CD8-positive, alpha-beta memory T cell (primary cell): ENCODE measurements around the gene DOCK7. TPM values are rescaled to one million over a fixed set of nuclear protein-coding genes. Genes with fewer than 3 reads are reported as not detected.

ENCODE experiments used
- CTCF ChIA-PET: fragments of 350-600 bp; sonication (Branson Sonifier 250); formaldehyde crosslinking; loops from one replicate; lab custom pipeline; 2021; ENCODE audit warnings: antibody characterized with exemption; lab: Charles Lee
- POLR2A ChIA-PET: fragments of 350-600 bp; sonication (Branson Sonifier 250); formaldehyde crosslinking; loops from one replicate; lab custom pipeline; 2021; ENCODE audit warnings: antibody characterized with exemption; lab: Charles Lee
- DNase-seq, 5 donors: peaks; one replicate each; pipeline versions ENCODE4 v3.0.0 to v3.0.0-alpha.2; 2020 to 2022; ENCODE audit warnings: mixed read lengths in 1 of 5
- H3K27ac ChIP-seq: one replicate; pipeline ENCODE4 v1.7.0; 2013; ENCODE audit warnings: low read depth, mild to moderate bottlenecking, low read length, moderate library complexity
- H3K27me3 ChIP-seq: 2 replicates; pipeline ENCODE4 v1.7.0; 2013; ENCODE audit warnings: low read length, mild to moderate bottlenecking; ENCODE audit not compliant: insufficient read depth, poor library complexity, severe bottlenecking
- H3K36me3 ChIP-seq: 2 replicates; pipeline ENCODE4 v1.7.0; 2013; ENCODE audit warnings: mild to moderate bottlenecking, low read length, moderate library complexity; ENCODE audit not compliant: insufficient read depth
- H3K4me1 ChIP-seq: 2 replicates; pipeline ENCODE4 v1.7.0; 2013; ENCODE audit warnings: mild to moderate bottlenecking, low read length, moderate library complexity; ENCODE audit not compliant: insufficient read depth
- H3K4me3 ChIP-seq: 2 replicates; pipeline ENCODE4 v1.7.0; 2013; ENCODE audit warnings: mild to moderate bottlenecking, low read length
- H3K9me3 ChIP-seq: 2 replicates; pipeline ENCODE4 v1.7.0; 2013; ENCODE audit warnings: mild to moderate bottlenecking, low read length
- H3K27ac Mint-ChIP-seq, 8 donors: one replicate each; pipeline ENCODE4 v1.8.0; 2020 to 2021; ENCODE audit warnings: mixed read lengths in 8 of 8, mild to moderate bottlenecking in 6 of 8, inconsistent platforms in 3 of 8, moderate library complexity in 3 of 8
- H3K27me3 Mint-ChIP-seq, 2 donors: one replicate each; pipeline ENCODE4 v1.8.0; 2020 to 2021; ENCODE audit warnings: mixed read lengths in 2 of 2, mild to moderate bottlenecking in 1 of 2, moderate library complexity in 1 of 2
- H3K36me3 Mint-ChIP-seq, 3 donors: one replicate each; pipeline ENCODE4 v1.8.0; 2020 to 2021; ENCODE audit warnings: mixed read lengths in 3 of 3, inconsistent platforms in 1 of 3, mild to moderate bottlenecking in 1 of 3
- H3K4me1 Mint-ChIP-seq, 3 donors: one replicate each; pipeline ENCODE4 v1.8.0; 2020 to 2021; ENCODE audit warnings: mixed read lengths in 3 of 3, inconsistent platforms in 1 of 3, mild to moderate bottlenecking in 1 of 3
- H3K4me3 Mint-ChIP-seq, 7 donors: one replicate each; pipeline ENCODE4 v1.8.0; 2020 to 2021; ENCODE audit warnings: mixed read lengths in 7 of 7, mild to moderate bottlenecking in 6 of 7, moderate library complexity in 4 of 7, inconsistent platforms in 2 of 7
- H3K9me3 Mint-ChIP-seq, 5 donors: one replicate each; pipeline ENCODE4 v1.8.0; 2020 to 2022; ENCODE audit warnings: mixed read lengths in 5 of 5, mild to moderate bottlenecking in 3 of 5, moderate library complexity in 2 of 5, inconsistent platforms in 1 of 5
- polyA plus RNA-seq: library from polyadenylated mRNA; unstranded; fragments of 300-500 nt; fragmentation: Illumina TruSeq; gene quantifications from one replicate; pipeline ENCODE4 v1.2.3, GENCODE V29; 2021
- total RNA-seq, 2 experiments: library from RNA; stranded (reverse); gene quantifications; one replicate each; pipeline ENCODE4 v1.2.3, GENCODE V29; 2021

The DOCK7 gene, protein sequence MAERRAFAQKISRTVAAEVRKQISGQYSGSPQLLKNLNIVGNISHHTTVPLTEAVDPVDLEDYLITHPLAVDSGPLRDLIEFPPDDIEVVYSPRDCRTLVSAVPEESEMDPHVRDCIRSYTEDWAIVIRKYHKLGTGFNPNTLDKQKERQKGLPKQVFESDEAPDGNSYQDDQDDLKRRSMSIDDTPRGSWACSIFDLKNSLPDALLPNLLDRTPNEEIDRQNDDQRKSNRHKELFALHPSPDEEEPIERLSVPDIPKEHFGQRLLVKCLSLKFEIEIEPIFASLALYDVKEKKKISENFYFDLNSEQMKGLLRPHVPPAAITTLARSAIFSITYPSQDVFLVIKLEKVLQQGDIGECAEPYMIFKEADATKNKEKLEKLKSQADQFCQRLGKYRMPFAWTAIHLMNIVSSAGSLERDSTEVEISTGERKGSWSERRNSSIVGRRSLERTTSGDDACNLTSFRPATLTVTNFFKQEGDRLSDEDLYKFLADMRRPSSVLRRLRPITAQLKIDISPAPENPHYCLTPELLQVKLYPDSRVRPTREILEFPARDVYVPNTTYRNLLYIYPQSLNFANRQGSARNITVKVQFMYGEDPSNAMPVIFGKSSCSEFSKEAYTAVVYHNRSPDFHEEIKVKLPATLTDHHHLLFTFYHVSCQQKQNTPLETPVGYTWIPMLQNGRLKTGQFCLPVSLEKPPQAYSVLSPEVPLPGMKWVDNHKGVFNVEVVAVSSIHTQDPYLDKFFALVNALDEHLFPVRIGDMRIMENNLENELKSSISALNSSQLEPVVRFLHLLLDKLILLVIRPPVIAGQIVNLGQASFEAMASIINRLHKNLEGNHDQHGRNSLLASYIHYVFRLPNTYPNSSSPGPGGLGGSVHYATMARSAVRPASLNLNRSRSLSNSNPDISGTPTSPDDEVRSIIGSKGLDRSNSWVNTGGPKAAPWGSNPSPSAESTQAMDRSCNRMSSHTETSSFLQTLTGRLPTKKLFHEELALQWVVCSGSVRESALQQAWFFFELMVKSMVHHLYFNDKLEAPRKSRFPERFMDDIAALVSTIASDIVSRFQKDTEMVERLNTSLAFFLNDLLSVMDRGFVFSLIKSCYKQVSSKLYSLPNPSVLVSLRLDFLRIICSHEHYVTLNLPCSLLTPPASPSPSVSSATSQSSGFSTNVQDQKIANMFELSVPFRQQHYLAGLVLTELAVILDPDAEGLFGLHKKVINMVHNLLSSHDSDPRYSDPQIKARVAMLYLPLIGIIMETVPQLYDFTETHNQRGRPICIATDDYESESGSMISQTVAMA (N-terminal part only)
- 10 to 100 TPM; 10.5 TPM for total RNA-seq
- 2.4 TPM for polyA plus RNA-seq

DNA sequence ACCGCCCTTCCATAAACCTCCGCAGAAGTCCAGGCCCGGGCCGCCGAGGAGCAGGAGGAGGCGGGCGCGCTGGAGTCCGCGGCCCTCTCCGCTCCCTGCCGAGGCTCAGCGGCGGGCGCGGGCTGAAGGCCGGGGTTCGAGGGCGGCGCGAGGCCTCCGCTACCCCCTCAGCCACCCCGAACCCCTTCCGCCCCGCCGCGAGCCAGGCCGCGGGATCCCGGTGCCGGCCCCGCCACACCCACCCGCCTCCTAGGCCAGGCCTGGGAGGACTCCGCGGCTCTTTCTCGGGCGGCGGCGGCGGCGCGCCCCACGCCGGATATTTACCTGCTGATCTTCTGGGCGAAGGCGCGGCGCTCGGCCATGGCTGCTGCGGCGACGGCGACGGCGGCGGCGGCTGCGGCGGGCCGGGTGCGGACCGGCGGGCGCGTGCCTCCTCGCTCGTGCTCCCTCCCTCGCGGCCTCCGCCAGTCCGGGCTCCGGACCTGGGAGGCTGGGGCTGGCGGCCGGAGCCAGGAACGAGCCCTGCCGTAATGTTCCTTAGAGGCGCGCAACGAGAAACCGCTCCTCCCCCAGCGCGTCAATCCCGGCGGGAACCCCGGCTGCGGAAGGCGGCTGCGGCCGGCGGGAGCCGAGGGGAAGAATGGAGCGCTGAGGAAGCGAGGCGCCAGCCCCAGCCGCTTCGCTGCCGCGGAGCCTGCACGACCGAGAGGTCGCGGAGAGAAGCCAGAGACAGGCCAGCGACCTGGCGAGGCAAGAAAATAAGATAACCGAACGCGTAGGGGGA is at the start of gene DOCK7:
TSS of gene DOCK7 (minus strand) at position 484 of the 784 bp plus-strand sequence. CDS start at position 362, 122 bp downstream.
- Mint-ChIP-seq H3K36me3 (peaks cover 0 to 6% (median 0%) of the 10 kb centered on the region in 3 donors), H3K4me1 (peaks cover 30 to 39% (median 36%) of the 10 kb centered on the region in 3 donors), H3K4me3 (peak within 1 kb of the TSS; percentile 93 to 99 (median 96)), H3K27me3 (peaks cover 4 to 23% of the 10 kb centered on the region in 2 donors), H3K9me3 (no peaks in the 10 kb centered on the region), H3K27ac (peak within 1 kb of the TSS; percentile 89 to 98 (median 92))
- ChIA-PET CTCF (no interaction called here), POLR2A (no interaction called here)
- DNase-seq = peak; percentile 16 to 64 (median 47)
- Histone ChIP-seq H3K9me3 (no peaks in the 10 kb centered on the region), H3K27ac (peak within 1 kb of the TSS; percentile 12), H3K4me1 (peaks cover 4% of the 10 kb centered on the region), H3K4me3 (peak within 1 kb of the TSS; percentile 85), H3K36me3 (no peaks in the 10 kb centered on the region), H3K27me3 (no peaks in the 10 kb centered on the region)

DNA sequence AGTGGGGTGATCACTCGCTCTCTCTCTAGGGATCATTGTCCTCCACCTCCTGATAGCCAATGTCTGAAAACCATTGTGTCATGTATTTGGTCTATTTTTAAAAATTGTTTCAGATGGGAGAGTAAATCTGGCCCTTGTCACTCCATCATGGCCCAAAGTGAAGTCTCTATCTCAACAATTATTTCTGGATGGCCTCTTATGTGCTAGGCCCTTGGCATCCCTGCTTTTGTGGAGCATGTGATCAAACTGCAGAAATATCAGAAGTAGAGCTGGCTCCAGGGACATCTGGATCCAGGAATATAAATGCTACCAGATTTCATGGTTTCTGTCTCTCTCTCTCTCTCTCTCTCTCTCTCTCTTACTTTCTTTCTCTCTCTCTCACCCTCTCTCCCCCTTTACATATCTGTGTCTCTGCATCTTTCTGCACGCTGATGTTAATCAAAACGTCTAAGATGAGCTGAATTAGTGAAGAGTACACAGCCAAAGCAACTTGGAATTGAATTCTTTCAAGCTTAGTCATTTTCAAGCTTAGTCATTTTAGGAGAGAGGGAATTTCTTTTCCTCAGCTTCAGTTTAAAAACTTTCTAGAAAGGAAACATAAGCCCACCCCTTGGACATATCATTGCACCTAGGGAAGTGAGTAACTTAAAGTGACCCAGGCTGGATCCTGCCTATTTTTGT is 47.4 kb upstream of the DOCK7 start:
- no peaks in the 10 kb centered on the region for H3K9me3 Mint-ChIP-seq
- Histone ChIP-seq H3K9me3 (no peaks in the 10 kb centered on the region), H3K4me3 (no peak overlapping the region), H3K4me1 (no peaks in the 10 kb centered on the region), H3K36me3 (no peaks in the 10 kb centered on the region), H3K27me3 (no peaks in the 10 kb centered on the region), H3K27ac (no peak overlapping the region)
- no peaks in the 10 kb centered on the region for H3K4me1 Mint-ChIP-seq
- ChIA-PET POLR2A (no interaction called here), CTCF (no interaction called here)
- peaks cover 0 to 10% (median 0%) of the 10 kb centered on the region in 3 donors for H3K36me3 Mint-ChIP-seq
- no peak for DNase-seq
- H3K27ac Mint-ChIP-seq = no peak overlapping the region
- H3K27me3 Mint-ChIP-seq = peaks cover 13 to 26% of the 10 kb centered on the region in 2 donors
- no peak overlapping the region for H3K4me3 Mint-ChIP-seq

DNA sequence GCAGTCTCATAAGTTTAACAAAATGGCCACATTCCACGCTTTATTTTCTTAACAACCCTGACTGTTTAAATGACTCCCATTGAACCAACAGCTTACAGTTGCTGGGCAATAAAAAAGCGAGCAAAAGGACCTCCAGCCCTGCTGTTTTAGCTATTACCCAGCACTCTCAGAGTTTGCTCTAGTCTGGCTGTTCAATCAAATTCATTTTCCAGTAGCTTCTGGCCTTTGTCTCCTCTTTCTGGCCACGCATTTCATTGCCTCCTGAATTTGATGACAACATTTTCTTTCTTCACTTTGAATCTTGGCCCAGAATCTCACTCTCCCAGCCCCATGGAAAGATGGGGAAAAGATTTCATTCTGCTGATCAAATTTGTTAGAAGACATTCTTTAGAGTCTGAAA is 44.1 kb upstream of the DOCK7 start:
- Histone ChIP-seq H3K4me3 (no peak overlapping the region), H3K4me1 (no peaks in the 10 kb centered on the region), H3K9me3 (no peaks in the 10 kb centered on the region), H3K27ac (no peak overlapping the region), H3K36me3 (no peaks in the 10 kb centered on the region), H3K27me3 (no peaks in the 10 kb centered on the region)
- Mint-ChIP-seq H3K9me3 (no peaks in the 10 kb centered on the region), H3K4me3 (no peak overlapping the region), H3K4me1 (no peaks in the 10 kb centered on the region), H3K27me3 (peaks cover 6 to 22% of the 10 kb centered on the region in 2 donors), H3K36me3 (peaks cover 0 to 3% (median 2%) of the 10 kb centered on the region in 3 donors), H3K27ac (no peak overlapping the region)
- ChIA-PET CTCF (no interaction called here), POLR2A (no interaction called here)
- DNase-seq = no peak

DNA sequence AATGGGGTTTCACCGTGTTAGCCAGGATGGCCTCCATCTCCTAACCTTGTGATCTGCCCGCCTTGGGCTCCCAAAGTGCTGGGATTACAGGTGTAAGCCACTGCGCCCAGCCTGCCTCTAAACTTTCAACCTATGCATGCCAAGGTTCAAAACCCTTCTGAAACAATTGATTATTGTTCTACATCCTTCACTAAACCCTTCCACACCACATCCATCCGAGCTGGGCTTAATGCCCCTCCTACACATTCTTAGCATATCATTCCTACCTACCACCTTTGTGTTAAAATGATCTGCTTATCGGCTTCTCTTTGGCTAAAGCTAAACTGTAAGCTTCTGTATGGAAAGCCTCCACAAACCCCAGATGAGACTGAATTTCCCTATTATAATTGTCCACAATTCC is 40.8 kb upstream of the DOCK7 start:
- POLR2A ChIA-PET = no interaction called here
- peaks cover 0 to 3% (median 0%) of the 10 kb centered on the region in 3 donors for H3K36me3 Mint-ChIP-seq
- H3K4me1 Mint-ChIP-seq = peaks cover 0 to 9% (median 4%) of the 10 kb centered on the region in 3 donors
- Histone ChIP-seq H3K4me3 (no peak overlapping the region), H3K27ac (no peak overlapping the region), H3K4me1 (no peaks in the 10 kb centered on the region), H3K36me3 (no peaks in the 10 kb centered on the region), H3K9me3 (no peaks in the 10 kb centered on the region), H3K27me3 (no peaks in the 10 kb centered on the region)
- H3K9me3 Mint-ChIP-seq = no peaks in the 10 kb centered on the region
- peak overlapping the region in 1 of 8 donors; percentile 35 for H3K27ac Mint-ChIP-seq
- H3K4me3 Mint-ChIP-seq = no peak overlapping the region
- no peak for DNase-seq
- H3K27me3 Mint-ChIP-seq = peaks cover 8 to 23% of the 10 kb centered on the region in 2 donors
- CTCF ChIA-PET = no interaction called here

DNA sequence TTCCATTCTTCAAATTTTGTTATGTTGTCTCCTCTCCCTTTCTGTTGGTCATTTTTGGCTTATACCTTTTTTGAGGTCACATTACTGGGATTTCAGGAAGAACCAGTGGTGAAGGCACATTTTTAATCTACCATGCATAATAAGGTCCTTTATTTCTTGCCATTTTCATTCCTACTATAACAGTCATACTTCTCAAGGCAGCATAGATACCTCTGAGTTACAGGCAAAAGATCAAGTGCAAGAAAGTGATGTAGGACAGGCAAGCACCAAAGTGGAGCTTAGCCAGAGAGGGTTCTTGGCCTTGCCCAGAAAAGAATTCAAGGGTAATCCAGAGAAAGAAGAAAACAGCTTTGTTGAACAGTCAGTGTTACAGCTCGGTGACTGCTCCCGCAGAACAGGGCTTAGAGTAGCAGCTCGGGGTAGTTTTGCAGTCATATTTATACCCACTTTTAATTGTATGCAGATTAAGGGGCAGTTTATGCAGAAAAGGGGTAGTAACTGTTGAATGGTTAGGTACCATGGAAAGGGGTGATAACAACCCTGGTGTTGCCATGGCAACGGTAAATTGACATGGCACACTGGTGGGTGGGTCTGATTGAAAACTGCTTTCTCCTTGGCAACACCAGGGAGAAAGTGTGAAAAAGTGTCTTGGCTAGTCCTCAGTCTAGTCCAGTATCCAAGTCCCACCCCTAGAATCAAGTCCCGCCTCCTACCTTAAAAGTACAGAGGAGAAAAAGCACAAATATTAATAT is 39.6 kb upstream of the DOCK7 start:
- H3K4me1 Mint-ChIP-seq = peaks cover 0 to 9% (median 4%) of the 10 kb centered on the region in 3 donors
- H3K27me3 Mint-ChIP-seq = peaks cover 8 to 23% of the 10 kb centered on the region in 2 donors
- no peak overlapping the region for H3K27ac ChIP-seq
- H3K27me3 ChIP-seq = no peaks in the 10 kb centered on the region
- H3K27ac Mint-ChIP-seq = no peak overlapping the region
- no peak overlapping the region for H3K4me3 Mint-ChIP-seq
- POLR2A ChIA-PET = no interaction called here
- H3K9me3 ChIP-seq = no peaks in the 10 kb centered on the region
- CTCF ChIA-PET = no interaction called here
- H3K4me3 ChIP-seq = no peak overlapping the region
- no peak for DNase-seq
- peaks cover 0 to 3% (median 0%) of the 10 kb centered on the region in 3 donors for H3K36me3 Mint-ChIP-seq
- H3K4me1 ChIP-seq = no peaks in the 10 kb centered on the region
- H3K36me3 ChIP-seq = no peaks in the 10 kb centered on the region
- no peaks in the 10 kb centered on the region for H3K9me3 Mint-ChIP-seq

DNA sequence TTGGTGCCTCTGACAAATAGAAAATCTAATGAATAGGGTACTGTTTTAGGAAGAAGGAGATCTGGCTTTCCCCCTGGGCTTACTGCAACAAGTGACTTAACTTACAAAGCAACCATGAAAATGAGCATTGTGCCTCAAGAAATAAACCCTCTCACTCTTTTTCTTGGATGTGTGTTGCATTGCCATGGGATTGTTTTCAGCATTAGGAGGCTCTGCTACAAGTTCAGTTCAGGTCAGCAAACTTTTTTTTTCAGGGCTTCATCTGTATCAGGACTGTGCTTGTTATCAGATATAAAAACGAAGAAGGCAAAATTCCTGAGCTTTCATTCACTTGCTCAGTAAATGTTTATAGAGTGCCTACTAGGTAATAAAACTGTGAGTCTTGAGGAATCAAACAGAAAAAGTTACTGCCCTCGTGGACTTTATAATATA is 37.8 kb upstream of the DOCK7 start:
- DNase-seq = no peak
- no peak overlapping the region for H3K4me3 Mint-ChIP-seq
- ChIA-PET CTCF (no interaction called here), POLR2A (no interaction called here)
- H3K27me3 ChIP-seq = no peaks in the 10 kb centered on the region
- peaks cover 8 to 28% of the 10 kb centered on the region in 2 donors for H3K27me3 Mint-ChIP-seq
- H3K27ac ChIP-seq = no peak overlapping the region
- no peak overlapping the region for H3K4me3 ChIP-seq
- H3K27ac Mint-ChIP-seq = no peak overlapping the region
- no peaks in the 10 kb centered on the region for H3K36me3 ChIP-seq
- peaks cover 0 to 9% (median 4%) of the 10 kb centered on the region in 3 donors for H3K4me1 Mint-ChIP-seq
- no peaks in the 10 kb centered on the region for H3K9me3 Mint-ChIP-seq
- no peaks in the 10 kb centered on the region for H3K4me1 ChIP-seq
- peaks cover 0 to 3% (median 0%) of the 10 kb centered on the region in 3 donors for H3K36me3 Mint-ChIP-seq
- no peaks in the 10 kb centered on the region for H3K9me3 ChIP-seq
